Ishikawa (cell line): ENCODE data around the gene FAT3.

Experiments
- CEBPB ChIP-seq: IDR thresholded peaks from 2 replicates; pipeline ENCODE4 v1.6.1; 2012
- CREB1 ChIP-seq: IDR thresholded peaks from 2 replicates; pipeline ENCODE4 v1.6.1; 2012; ENCODE audit warnings: low read depth
- EGR1 ChIP-seq: IDR thresholded peaks from 2 replicates; pipeline ENCODE4 v1.6.1; 2012
- EP300 ChIP-seq: IDR thresholded peaks from 2 replicates; pipeline ENCODE4 v1.6.1; 2012; ENCODE audit warnings: borderline replicate concordance
- RAD21 ChIP-seq: IDR thresholded peaks from 2 replicates; pipeline ENCODE4 v1.6.1; 2012; ENCODE audit warnings: low read depth
- TAF1 ChIP-seq: IDR thresholded peaks from 2 replicates; pipeline ENCODE4 v1.6.1; 2012; ENCODE audit warnings: low read depth, mild to moderate bottlenecking
- YY1 ChIP-seq: IDR thresholded peaks from 2 replicates; pipeline ENCODE4 v1.6.1; 2012; ENCODE audit warnings: low read depth
- ZBTB7A ChIP-seq: IDR thresholded peaks from 2 replicates; pipeline ENCODE4 v1.6.1; 2012; ENCODE audit warnings: low read depth
- TF ChIP-seq, protein P1 (sequence below): IDR thresholded peaks from 2 replicates; pipeline ENCODE4 v1.6.1; 2012; ENCODE audit warnings: low read depth, mild to moderate bottlenecking
- TF ChIP-seq, protein P2 (sequence below): IDR thresholded peaks from 2 replicates; pipeline ENCODE4 v1.6.1; 2012
- TF ChIP-seq, protein P3 (sequence below): IDR thresholded peaks from 2 replicates; pipeline ENCODE4 v1.6.1; 2012

DNA sequence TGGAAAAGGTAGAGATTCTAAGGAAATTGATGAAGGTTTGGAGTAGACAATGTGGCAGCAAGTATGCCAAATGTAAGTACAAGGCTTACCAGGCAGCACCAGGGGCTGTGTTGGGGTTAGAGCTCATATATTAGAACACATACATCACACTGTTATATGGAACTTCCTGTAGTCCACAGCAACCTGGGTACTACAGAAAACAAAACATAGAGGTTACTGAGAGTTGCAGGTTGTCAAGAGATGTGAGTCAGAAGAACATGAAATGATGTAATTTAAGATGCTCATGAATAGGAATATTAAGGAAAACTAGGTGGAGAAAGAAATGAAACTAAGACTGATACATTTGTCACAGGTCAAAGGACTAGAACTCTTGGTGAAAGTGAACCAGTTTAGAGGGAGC, 22.0 kb downstream of the FAT3 start:
- no peak for TF ChIP-seq EP300
- TF ChIP-seq ZBTB7A = no peak
- TF ChIP-seq, protein P1, sequence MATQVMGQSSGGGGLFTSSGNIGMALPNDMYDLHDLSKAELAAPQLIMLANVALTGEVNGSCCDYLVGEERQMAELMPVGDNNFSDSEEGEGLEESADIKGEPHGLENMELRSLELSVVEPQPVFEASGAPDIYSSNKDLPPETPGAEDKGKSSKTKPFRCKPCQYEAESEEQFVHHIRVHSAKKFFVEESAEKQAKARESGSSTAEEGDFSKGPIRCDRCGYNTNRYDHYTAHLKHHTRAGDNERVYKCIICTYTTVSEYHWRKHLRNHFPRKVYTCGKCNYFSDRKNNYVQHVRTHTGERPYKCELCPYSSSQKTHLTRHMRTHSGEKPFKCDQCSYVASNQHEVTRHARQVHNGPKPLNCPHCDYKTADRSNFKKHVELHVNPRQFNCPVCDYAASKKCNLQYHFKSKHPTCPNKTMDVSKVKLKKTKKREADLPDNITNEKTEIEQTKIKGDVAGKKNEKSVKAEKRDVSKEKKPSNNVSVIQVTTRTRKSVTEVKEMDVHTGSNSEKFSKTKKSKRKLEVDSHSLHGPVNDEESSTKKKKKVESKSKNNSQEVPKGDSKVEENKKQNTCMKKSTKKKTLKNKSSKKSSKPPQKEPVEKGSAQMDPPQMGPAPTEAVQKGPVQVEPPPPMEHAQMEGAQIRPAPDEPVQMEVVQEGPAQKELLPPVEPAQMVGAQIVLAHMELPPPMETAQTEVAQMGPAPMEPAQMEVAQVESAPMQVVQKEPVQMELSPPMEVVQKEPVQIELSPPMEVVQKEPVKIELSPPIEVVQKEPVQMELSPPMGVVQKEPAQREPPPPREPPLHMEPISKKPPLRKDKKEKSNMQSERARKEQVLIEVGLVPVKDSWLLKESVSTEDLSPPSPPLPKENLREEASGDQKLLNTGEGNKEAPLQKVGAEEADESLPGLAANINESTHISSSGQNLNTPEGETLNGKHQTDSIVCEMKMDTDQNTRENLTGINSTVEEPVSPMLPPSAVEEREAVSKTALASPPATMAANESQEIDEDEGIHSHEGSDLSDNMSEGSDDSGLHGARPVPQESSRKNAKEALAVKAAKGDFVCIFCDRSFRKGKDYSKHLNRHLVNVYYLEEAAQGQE = no peak
- TF ChIP-seq TAF1 = no peak
- no peak for TF ChIP-seq CEBPB
- TF ChIP-seq, protein P2, sequence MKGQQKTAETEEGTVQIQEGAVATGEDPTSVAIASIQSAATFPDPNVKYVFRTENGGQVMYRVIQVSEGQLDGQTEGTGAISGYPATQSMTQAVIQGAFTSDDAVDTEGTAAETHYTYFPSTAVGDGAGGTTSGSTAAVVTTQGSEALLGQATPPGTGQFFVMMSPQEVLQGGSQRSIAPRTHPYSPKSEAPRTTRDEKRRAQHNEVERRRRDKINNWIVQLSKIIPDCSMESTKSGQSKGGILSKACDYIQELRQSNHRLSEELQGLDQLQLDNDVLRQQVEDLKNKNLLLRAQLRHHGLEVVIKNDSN = no peak
- TF ChIP-seq EGR1 = no peak
- TF ChIP-seq CREB1 = no peak
- TF ChIP-seq RAD21 = no peak
- no peak for TF ChIP-seq YY1
- TF ChIP-seq, protein P3, sequence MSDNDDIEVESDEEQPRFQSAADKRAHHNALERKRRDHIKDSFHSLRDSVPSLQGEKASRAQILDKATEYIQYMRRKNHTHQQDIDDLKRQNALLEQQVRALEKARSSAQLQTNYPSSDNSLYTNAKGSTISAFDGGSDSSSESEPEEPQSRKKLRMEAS = no peak
